ENCODE measurements around the gene CLSTN2.

The CLSTN2 gene

GRCh38 chr3:140265302-140265701 lies 330.3 kb downstream of the CLSTN2 start:
- no peak overlapping the region for H3K27ac Mint-ChIP-seq

GRCh38 chr3:140268103-140268502 lies 333.1 kb downstream of the CLSTN2 start:
- Mint-ChIP-seq H3K9me3 (no peaks in the 10 kb centered on the region), H3K4me1 (no peaks in the 10 kb centered on the region), H3K27ac (no peak overlapping the region), H3K27me3 (ENCODE audit: low read depth) (peaks cover 7% of the 10 kb centered on the region), H3K36me3 (ENCODE audit: low read depth) (no peaks in the 10 kb centered on the region), H3K4me3 (no peak overlapping the region)
- TF ChIP-seq CTCF (IDR thresholded peaks at IDR 0.05; ENCODE audit: unreplicated experiment in 3 of 3), result no peak

More at GRCh38 chr3:140265302-140265701, 330.3 kb downstream of the CLSTN2 start:
- Mint-ChIP-seq H3K36me3 (ENCODE audit: low read depth) (no peaks in the 10 kb centered on the region), H3K27me3 (ENCODE audit: low read depth) (peaks cover 7% of the 10 kb centered on the region), H3K4me3 (no peak overlapping the region), H3K9me3 (no peaks in the 10 kb centered on the region), H3K4me1 (no peaks in the 10 kb centered on the region)
- no peak for TF ChIP-seq CTCF (IDR thresholded peaks at IDR 0.05; ENCODE audit: unreplicated experiment in 3 of 3)

- H3K27ac Mint-ChIP-seq, result no peak overlapping the region
- H3K36me3 Mint-ChIP-seq (ENCODE audit: low read depth), result no peaks in the 10 kb centered on the region
- no peaks in the 10 kb centered on the region for H3K4me1 Mint-ChIP-seq
- H3K9me3 Mint-ChIP-seq, result no peaks in the 10 kb centered on the region
- H3K27me3 Mint-ChIP-seq (ENCODE audit: low read depth), result peaks cover 7% of the 10 kb centered on the region
- H3K4me3 Mint-ChIP-seq, result no peak overlapping the region
- no peak for TF ChIP-seq CTCF (IDR thresholded peaks at IDR 0.05; ENCODE audit: unreplicated experiment in 3 of 3)
These were observed 333.6 kb downstream of the CLSTN2 start for GRCh38 chr3:140268610-140269009.

GRCh38 chr3:140270329-140270728 lies 335.3 kb downstream of the CLSTN2 start:
- H3K9me3 Mint-ChIP-seq, result no peaks in the 10 kb centered on the region
- no peaks in the 10 kb centered on the region for H3K36me3 Mint-ChIP-seq (ENCODE audit: low read depth)
- no peak overlapping the region for H3K27ac Mint-ChIP-seq
- TF ChIP-seq CTCF (IDR thresholded peaks at IDR 0.05; ENCODE audit: unreplicated experiment in 3 of 3), result no peak
- peaks cover 7% of the 10 kb centered on the region for H3K27me3 Mint-ChIP-seq (ENCODE audit: low read depth)
- H3K4me3 Mint-ChIP-seq, result no peak overlapping the region
- no peaks in the 10 kb centered on the region for H3K4me1 Mint-ChIP-seq

GRCh38 chr3:140273542-140274195 lies 338.7 kb downstream of the CLSTN2 start:
- no peaks in the 10 kb centered on the region for H3K9me3 Mint-ChIP-seq
- no peaks in the 10 kb centered on the region for H3K4me1 Mint-ChIP-seq
- no peaks in the 10 kb centered on the region for H3K36me3 Mint-ChIP-seq (ENCODE audit: low read depth)
- peaks cover 5% of the 10 kb centered on the region for H3K27me3 Mint-ChIP-seq (ENCODE audit: low read depth)
- no peak for TF ChIP-seq CTCF (IDR thresholded peaks at IDR 0.05; ENCODE audit: unreplicated experiment in 3 of 3)
- H3K4me3 Mint-ChIP-seq, result no peak overlapping the region
- H3K27ac Mint-ChIP-seq, result no peak overlapping the region

GRCh38 chr3:140274429-140274828 lies 339.4 kb downstream of the CLSTN2 start:
- H3K27me3 Mint-ChIP-seq (ENCODE audit: low read depth), result peaks cover 11% of the 10 kb centered on the region
- H3K4me3 Mint-ChIP-seq, result no peak overlapping the region
- TF ChIP-seq CTCF (IDR thresholded peaks at IDR 0.05; ENCODE audit: unreplicated experiment in 3 of 3), result no peak
- no peaks in the 10 kb centered on the region for H3K4me1 Mint-ChIP-seq
- H3K36me3 Mint-ChIP-seq (ENCODE audit: low read depth), result no peaks in the 10 kb centered on the region
- no peaks in the 10 kb centered on the region for H3K9me3 Mint-ChIP-seq
- H3K27ac Mint-ChIP-seq, result no peak overlapping the region
